Measurements from ENCODE around the gene STOML1. TPM values are rescaled to one million over a fixed set of nuclear protein-coding genes. Genes with fewer than 3 reads are reported as not detected.

The STOML1 gene
- polyA plus RNA-seq, 3 donors, result 3.8 to 5.1 (median 4.7) TPM

GRCh38 chr15:73957785-73958184, 34.3 kb downstream of the STOML1 start:
- no peak for DNase-seq
- intact Hi-C loops (cut with micrococcal nuclease), result no loop called here
- 100% methylated on average over 1 of the region's 2 CpGs for WGBS (ENCODE audit: insufficient coverage)
- peaks cover 27% of the 10 kb centered on the region for H3K4me1 Mint-ChIP-seq
- no peaks in the 10 kb centered on the region for H3K27me3 ChIP-seq (ENCODE audit: control insufficient read depth in 2 of 2, insufficient read depth in 2 of 2, low read length in 2 of 2)
- H3K4me3 Mint-ChIP-seq, result no peak overlapping the region
- H3K9ac ChIP-seq (ENCODE audit: insufficient read depth, low read length, poor library complexity, severe bottlenecking), result no peak overlapping the region
- H3K79me2 ChIP-seq (ENCODE audit: insufficient read depth, low read length), result no peaks in the 10 kb centered on the region
- no peak overlapping the region for H3K4me2 ChIP-seq (replicated peaks; ENCODE audit: extremely low read depth, low read length, poor library complexity, severe bottlenecking)
- no peaks in the 10 kb centered on the region for H3K9me3 Mint-ChIP-seq
- H3K27ac ChIP-seq (ENCODE audit: low read depth in 1 of 2, low read length in 2 of 2), result no peak overlapping the region
- peaks cover 21 to 28% (median 21%) of the 10 kb centered on the region in 3 donors for H3K27me3 Mint-ChIP-seq (ENCODE audit: low read depth in 3 of 3)
- H3K4me3 ChIP-seq (replicated peaks in 1 of 3; ENCODE audit: low read depth in 2 of 3, low read length in 3 of 3), result no peak overlapping the region
- peaks cover 6 to 9% of the 10 kb centered on the region in 2 donors for H3K4me1 ChIP-seq (ENCODE audit: control insufficient read depth in 1 of 2, insufficient read depth in 2 of 2, low read length in 2 of 2)
- no peak overlapping the region for H2AFZ ChIP-seq (ENCODE audit: insufficient read depth, low read depth, low read length, poor library complexity, severe bottlenecking)
- TF ChIP-seq CTCF (IDR thresholded peaks at IDR 0.05), result no peak
- H3K27ac Mint-ChIP-seq, result no peak overlapping the region
- no peaks in the 10 kb centered on the region for H3K36me3 ChIP-seq (replicated peaks in 1 of 2; ENCODE audit: control insufficient read depth in 1 of 2, insufficient read depth in 2 of 2, low read length in 2 of 2)
- H4K20me1 ChIP-seq (ENCODE audit: insufficient read depth, low read length), result no peaks in the 10 kb centered on the region
- H3K36me3 Mint-ChIP-seq, result no peaks in the 10 kb centered on the region
- no peaks in the 10 kb centered on the region for H3K9me3 ChIP-seq (replicated peaks in 1 of 2; ENCODE audit: control insufficient read depth in 1 of 2, insufficient read depth in 1 of 2, low read length in 2 of 2)

GRCh38 chr15:73957276-73957675, 34.8 kb downstream of the STOML1 start:
- no peaks in the 10 kb centered on the region for H3K79me2 ChIP-seq (ENCODE audit: insufficient read depth, low read length)
- H3K36me3 ChIP-seq (replicated peaks in 1 of 2; ENCODE audit: control insufficient read depth in 1 of 2, insufficient read depth in 2 of 2, low read length in 2 of 2), result no peaks in the 10 kb centered on the region
- Mint-ChIP-seq H3K9me3 (no peaks in the 10 kb centered on the region), H3K27me3 (ENCODE audit: low read depth in 3 of 3) (peaks cover 21 to 28% (median 22%) of the 10 kb centered on the region in 3 donors), H3K27ac (no peak overlapping the region), H3K4me1 (peaks cover 27% of the 10 kb centered on the region), H3K36me3 (no peaks in the 10 kb centered on the region), H3K4me3 (peak overlapping the region in 1 of 2 donors; percentile 26)
- H3K4me1 ChIP-seq (ENCODE audit: control insufficient read depth in 1 of 2, insufficient read depth in 2 of 2, low read length in 2 of 2), result peaks cover 6 to 9% of the 10 kb centered on the region in 2 donors
- no peak overlapping the region for H3K9ac ChIP-seq (ENCODE audit: insufficient read depth, low read length, poor library complexity, severe bottlenecking)
- H3K4me3 ChIP-seq (replicated peaks in 1 of 3; ENCODE audit: low read depth in 2 of 3, low read length in 3 of 3), result no peak overlapping the region
- H3K27me3 ChIP-seq (ENCODE audit: control insufficient read depth in 2 of 2, insufficient read depth in 2 of 2, low read length in 2 of 2), result no peaks in the 10 kb centered on the region
- TF ChIP-seq CTCF (IDR thresholded peaks at IDR 0.05), result no peak
- intact Hi-C loops (cut with micrococcal nuclease), result no loop called here
- DNase-seq, result no peak
- H2AFZ ChIP-seq (ENCODE audit: insufficient read depth, low read depth, low read length, poor library complexity, severe bottlenecking), result no peak overlapping the region
- no peak overlapping the region for H3K4me2 ChIP-seq (replicated peaks; ENCODE audit: extremely low read depth, low read length, poor library complexity, severe bottlenecking)
- no peaks in the 10 kb centered on the region for H4K20me1 ChIP-seq (ENCODE audit: insufficient read depth, low read length)
- H3K27ac ChIP-seq (ENCODE audit: low read depth in 1 of 2, low read length in 2 of 2), result no peak overlapping the region
- no peaks in the 10 kb centered on the region for H3K9me3 ChIP-seq (replicated peaks in 1 of 2; ENCODE audit: control insufficient read depth in 1 of 2, insufficient read depth in 1 of 2, low read length in 2 of 2)
- 41% methylated on average over 7 of the region's 8 CpGs for WGBS (ENCODE audit: insufficient coverage)
